Left ventricle myocardium inferior (tissue), 1 donor: Measurements from ENCODE around the gene CTF1. TPM values are rescaled to one million over a fixed set of nuclear protein-coding genes. Genes with fewer than 3 reads are reported as not detected.
"Not testable (repeated sequence)": the region's sequence is repeated elsewhere in the genome, so short reads cannot be mapped to it uniquely, and the experiment has no call there.

Source experiments
- DNase-seq: peaks from one replicate; pipeline ENCODE4 v3.0.0-alpha.2; 2020
- H3K27ac ChIP-seq: fragments of 200-600 bp; replicated peaks from 2 replicates; pipeline ENCODE4 v1.8.0; 2021
- H3K27me3 ChIP-seq: fragments of 200-600 bp; 2 replicates; pipeline ENCODE4 v1.8.0; 2021; ENCODE audit warnings: low read depth
- H3K36me3 ChIP-seq: fragments of 200-600 bp; 2 replicates; pipeline ENCODE4 v1.8.0; 2021
- H3K4me1 ChIP-seq: fragments of 200-600 bp; 2 replicates; pipeline ENCODE4 v1.8.0; 2021
- H3K4me3 ChIP-seq: fragments of 200-600 bp; 2 replicates; pipeline ENCODE4 v1.8.0; 2021; ENCODE audit warnings: mild to moderate bottlenecking, moderate library complexity
- H3K9me3 ChIP-seq: fragments of 200-600 bp; replicated peaks from 2 replicates; pipeline ENCODE4 v1.8.0; 2021
- intact Hi-C: fragments of 100-400 bp; cut with micrococcal nuclease; formaldehyde crosslinking; loops from one replicate; pipeline ENCODE4 v1.11.0; 2022
- total RNA-seq: library from RNA; stranded (reverse); fragmentation: NEBNext Ultra II Directional; extraction: Animal tissue kit (Norgen Biotek cat#: 25700); gene quantifications from one replicate; pipeline ENCODE4 v1.2.1, GENCODE V29; 2021
- TF ChIP-seq, protein P1 (sequence below): fragments of 200-600 bp; IDR thresholded peaks from 2 replicates; pipeline ENCODE4 v1.8.0; 2021; ENCODE audit warnings: antibody characterized with exemption, mild to moderate bottlenecking, borderline replicate concordance
- donor health status: DM: no; HTN: yes; CAD: no; lungs with severe emphysema.

The CTF1 gene
- total RNA-seq, 1 donor from 2014 or later = 9.6 TPM

DNA sequence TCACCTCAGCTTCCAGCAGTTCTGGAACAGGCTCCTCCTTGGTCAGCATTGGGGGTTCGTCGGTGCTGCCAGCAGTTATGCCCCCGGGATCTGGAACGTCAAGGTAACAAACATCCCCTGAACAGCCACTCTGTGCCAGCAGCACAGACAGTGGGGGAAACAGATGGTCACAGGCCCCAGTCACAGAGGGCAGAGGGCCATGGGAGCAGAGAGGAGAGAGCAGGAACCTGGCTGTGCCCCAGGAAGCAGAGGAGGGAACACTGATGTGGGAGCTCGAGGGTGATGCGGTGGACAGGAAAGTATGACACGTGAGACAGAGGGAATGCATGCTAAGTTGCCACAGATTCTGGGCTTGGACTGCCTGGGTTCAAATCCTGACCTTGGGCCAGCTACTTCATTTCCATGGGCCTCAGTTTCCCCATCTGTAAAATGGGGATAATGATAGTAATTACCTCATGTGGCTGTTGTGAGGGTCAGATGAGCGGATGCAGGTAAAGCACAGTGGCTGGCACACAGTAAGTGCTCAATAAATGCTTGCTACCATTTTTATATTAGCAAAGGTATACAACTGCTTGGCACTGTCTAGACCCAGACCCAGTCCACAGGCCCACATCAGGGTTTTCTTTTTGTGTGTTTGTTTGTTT lies 7.4 kb upstream of the CTF1 start:
- H3K9me3 ChIP-seq = no peaks in the 10 kb centered on the region
- H3K4me3 ChIP-seq = no peak overlapping the region
- no peak overlapping the region for H3K27ac ChIP-seq
- DNase-seq = no peak
- peaks cover 72% of the 10 kb centered on the region for H3K36me3 ChIP-seq
- no peaks in the 10 kb centered on the region for H3K27me3 ChIP-seq
- TF ChIP-seq, protein P1, sequence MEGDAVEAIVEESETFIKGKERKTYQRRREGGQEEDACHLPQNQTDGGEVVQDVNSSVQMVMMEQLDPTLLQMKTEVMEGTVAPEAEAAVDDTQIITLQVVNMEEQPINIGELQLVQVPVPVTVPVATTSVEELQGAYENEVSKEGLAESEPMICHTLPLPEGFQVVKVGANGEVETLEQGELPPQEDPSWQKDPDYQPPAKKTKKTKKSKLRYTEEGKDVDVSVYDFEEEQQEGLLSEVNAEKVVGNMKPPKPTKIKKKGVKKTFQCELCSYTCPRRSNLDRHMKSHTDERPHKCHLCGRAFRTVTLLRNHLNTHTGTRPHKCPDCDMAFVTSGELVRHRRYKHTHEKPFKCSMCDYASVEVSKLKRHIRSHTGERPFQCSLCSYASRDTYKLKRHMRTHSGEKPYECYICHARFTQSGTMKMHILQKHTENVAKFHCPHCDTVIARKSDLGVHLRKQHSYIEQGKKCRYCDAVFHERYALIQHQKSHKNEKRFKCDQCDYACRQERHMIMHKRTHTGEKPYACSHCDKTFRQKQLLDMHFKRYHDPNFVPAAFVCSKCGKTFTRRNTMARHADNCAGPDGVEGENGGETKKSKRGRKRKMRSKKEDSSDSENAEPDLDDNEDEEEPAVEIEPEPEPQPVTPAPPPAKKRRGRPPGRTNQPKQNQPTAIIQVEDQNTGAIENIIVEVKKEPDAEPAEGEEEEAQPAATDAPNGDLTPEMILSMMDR = no peak
- intact Hi-C loops = no loop called here
- peaks cover 18% of the 10 kb centered on the region for H3K4me1 ChIP-seq

DNA sequence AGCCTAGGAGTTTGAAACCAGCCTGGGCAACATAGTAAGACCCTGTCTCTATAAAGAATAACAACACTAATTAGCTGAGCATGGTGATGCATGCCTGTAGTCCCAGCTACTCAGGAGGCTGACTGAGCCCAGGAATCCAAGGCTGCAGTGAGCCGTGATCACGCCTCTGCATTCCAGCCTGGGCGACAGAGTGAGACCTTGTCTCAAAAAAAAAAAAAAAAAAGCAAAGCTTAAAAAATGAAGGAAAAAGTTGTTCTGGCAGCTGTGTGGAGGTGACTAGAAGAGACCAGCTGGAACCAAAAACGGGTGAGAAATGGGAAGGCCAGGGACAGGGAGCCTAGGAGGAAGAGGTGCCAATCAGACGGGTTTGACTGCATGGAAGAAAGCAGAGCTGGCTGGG lies 6.7 kb upstream of the CTF1 start:
- H3K27me3 ChIP-seq = no peaks in the 10 kb centered on the region
- H3K4me3 ChIP-seq = no peak overlapping the region
- H3K9me3 ChIP-seq = no peaks in the 10 kb centered on the region
- intact Hi-C loops = no loop called here
- peaks cover 71% of the 10 kb centered on the region for H3K36me3 ChIP-seq
- H3K4me1 ChIP-seq = peaks cover 24% of the 10 kb centered on the region
- H3K27ac ChIP-seq = no peak overlapping the region
- TF ChIP-seq, protein P1 = no peak
- DNase-seq = no peak

DNA sequence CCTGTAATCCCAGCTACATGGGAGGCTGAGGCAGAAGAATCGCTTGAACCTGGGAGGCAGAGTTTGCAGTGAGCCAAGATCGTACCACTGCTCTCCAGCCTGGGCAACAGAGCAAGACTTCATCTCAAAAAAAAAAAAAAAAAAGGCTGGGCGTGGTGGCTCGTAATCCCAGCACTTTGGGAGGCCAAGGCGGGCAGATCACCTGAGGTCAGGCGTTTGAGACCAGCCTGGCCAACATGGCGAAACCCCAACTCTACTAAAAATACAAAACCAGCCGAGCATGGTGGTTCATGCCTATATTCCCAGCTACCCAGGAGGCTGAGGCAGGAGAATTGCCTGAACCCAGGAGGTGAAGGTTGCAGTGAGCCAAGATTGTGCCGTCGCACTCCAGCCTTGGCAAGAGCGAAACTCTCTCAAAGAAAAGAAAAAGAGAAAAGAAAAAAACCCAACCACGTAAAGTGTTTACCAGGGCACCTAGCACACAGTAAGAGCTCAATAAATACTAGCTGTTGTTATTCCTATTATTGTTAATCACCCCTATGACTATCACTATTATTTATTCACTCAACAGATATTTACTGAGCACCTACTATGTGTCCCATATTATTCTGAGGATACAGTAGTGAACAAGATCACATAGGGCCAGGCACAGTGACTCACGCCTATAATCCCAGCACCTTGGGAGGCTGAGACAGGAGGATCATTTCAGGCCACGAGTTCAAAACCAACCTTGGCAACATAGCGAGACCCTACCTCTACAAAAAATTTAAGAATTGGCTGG lies 5.2 kb upstream of the CTF1 start:
- intact Hi-C loops = not testable (repeated sequence)
- Histone ChIP-seq H3K4me1 (peaks cover 39% of the 10 kb centered on the region), H3K36me3 (peaks cover 56% of the 10 kb centered on the region)

DNA sequence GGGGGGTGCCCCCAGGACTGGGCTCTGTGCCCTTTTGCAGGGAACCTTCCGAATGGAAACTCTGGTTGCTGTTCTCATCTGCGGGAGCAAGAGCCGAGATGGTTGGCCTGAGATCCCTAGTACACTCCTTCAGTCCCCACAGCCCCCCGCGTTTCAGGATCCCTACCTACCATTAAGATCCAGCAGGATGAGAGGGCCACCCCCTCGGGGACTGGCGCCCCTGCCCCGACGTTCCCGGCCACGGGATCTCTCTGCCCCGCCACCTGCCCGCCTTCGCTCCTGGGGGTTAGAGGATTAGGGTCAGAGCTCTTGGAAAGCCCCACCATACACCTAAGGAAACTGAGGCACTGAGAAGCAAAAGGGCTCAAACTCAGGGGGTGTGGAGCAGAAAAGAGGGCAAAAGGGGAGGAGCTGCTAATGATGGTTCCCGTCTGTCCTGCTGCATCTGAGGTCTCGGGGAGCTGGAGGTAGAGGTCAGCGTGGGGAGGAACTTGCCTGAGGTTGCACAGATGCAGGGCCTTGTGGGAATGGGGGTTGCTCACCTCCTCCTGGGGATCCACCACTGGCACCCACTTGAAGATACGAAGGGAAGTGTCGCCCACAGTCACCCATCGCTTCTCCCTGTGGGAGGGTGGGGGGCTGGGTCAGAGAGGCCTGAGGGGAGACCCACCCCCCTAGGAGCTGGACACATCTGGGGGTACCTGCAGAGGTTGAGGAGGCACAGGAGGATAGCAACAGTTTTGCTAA lies 3.6 kb upstream of the CTF1 start:
- TF ChIP-seq, protein P1 = no peak
- H3K4me1 ChIP-seq = peaks cover 52% of the 10 kb centered on the region
- no peak for DNase-seq
- intact Hi-C loops = no loop called here
- peaks cover 41% of the 10 kb centered on the region for H3K36me3 ChIP-seq
- H3K27me3 ChIP-seq = no peaks in the 10 kb centered on the region
- peak overlapping the region; percentile 93 for H3K4me3 ChIP-seq
- H3K27ac ChIP-seq = peak overlapping the region; percentile 98
- no peaks in the 10 kb centered on the region for H3K9me3 ChIP-seq

More for the DNA sequence above, 5.2 kb upstream of the CTF1 start:
- DNase-seq, H3K27ac ChIP-seq, H3K9me3 ChIP-seq, H3K4me3 ChIP-seq, H3K27me3 ChIP-seq: not testable (repeated sequence)

DNA sequence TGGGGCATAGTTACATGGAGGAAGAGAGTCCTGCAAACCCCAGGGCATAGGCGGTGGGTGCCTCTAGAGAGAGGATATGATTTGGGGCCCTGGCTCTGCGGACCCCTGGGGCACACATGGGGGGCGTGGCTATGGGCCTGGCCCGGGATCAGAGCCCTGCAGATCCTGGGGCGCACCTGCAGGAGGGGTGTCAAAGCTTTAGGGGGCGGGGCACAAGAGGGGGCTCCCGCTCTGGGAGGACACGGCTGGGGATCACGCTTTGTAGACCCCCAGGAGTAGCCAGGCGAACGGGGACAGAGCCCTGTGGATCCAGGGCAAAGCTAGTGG lies 3.0 kb upstream of the CTF1 start:
- intact Hi-C loops = no loop called here
- Histone ChIP-seq H3K36me3 (peaks cover 36% of the 10 kb centered on the region), H3K4me1 (peaks cover 52% of the 10 kb centered on the region), H3K4me3 (peak overlapping the region; percentile 93), H3K9me3 (no peaks in the 10 kb centered on the region), H3K27ac (peak overlapping the region; percentile 98), H3K27me3 (no peaks in the 10 kb centered on the region)
- TF ChIP-seq, protein P1 = no peak
- no peak for DNase-seq
